Osteoblast (primary cell): ENCODE data around the gene MAP3K2. TPM values are rescaled to one million over a fixed set of nuclear protein-coding genes. Genes with fewer than 3 reads are reported as not detected.
A peak's percentile ranks its signal among the peaks of the same experiment; 100 is the strongest.

Experiments
- DNase-seq: peaks from one replicate; pipeline ENCODE4 v3.0.0; 2011; ENCODE audit warnings: low spot score, mixed read lengths; ENCODE audit not compliant: insufficient read length; ENCODE audit errors: missing footprints
- H2AFZ ChIP-seq: 2 replicates; pipeline ENCODE4 v1.6.0; 2011; ENCODE audit warnings: mild to moderate bottlenecking, low read length
- H3K27ac ChIP-seq: 2 replicates; pipeline ENCODE4 v1.5.1; 2011; ENCODE audit warnings: mild to moderate bottlenecking, low read depth, low read length, moderate library complexity
- H3K27me3 ChIP-seq: 2 replicates; pipeline ENCODE4 v1.6.0; 2012; ENCODE audit warnings: mild to moderate bottlenecking, control low read depth, inconsistent platforms, low read length, moderate library complexity; ENCODE audit not compliant: insufficient read depth
- H3K36me3 ChIP-seq: 2 replicates; pipeline ENCODE4 v1.5.1; 2011; ENCODE audit warnings: mild to moderate bottlenecking, low read length, control low read depth, moderate library complexity; ENCODE audit not compliant: insufficient read depth
- H3K4me1 ChIP-seq: 2 replicates; pipeline ENCODE4 v1.5.1; 2011; ENCODE audit warnings: mild to moderate bottlenecking, low read length, control low read depth, moderate library complexity; ENCODE audit not compliant: insufficient read depth
- H3K4me2 ChIP-seq: 2 replicates; pipeline ENCODE4 v1.6.0; 2011; ENCODE audit warnings: mild to moderate bottlenecking, low read length; ENCODE audit not compliant: insufficient read depth
- H3K4me3 ChIP-seq: fragments of 200-600 bp; sonication (generic); 3 replicates; pipeline ENCODE4 v1.5.1; 2012; ENCODE audit warnings: mild to moderate bottlenecking, low read length, inconsistent platforms; ENCODE audit not compliant: insufficient read depth
- H3K79me2 ChIP-seq: 2 replicates; pipeline ENCODE4 v1.6.0; 2012; ENCODE audit warnings: mild to moderate bottlenecking, low read length, control low read depth, inconsistent platforms; ENCODE audit not compliant: insufficient read depth
- H3K9me3 ChIP-seq: 2 replicates; pipeline ENCODE4 v1.5.1; 2011; ENCODE audit warnings: low read depth, low read length, control low read depth
- H4K20me1 ChIP-seq: 2 replicates; pipeline ENCODE4 v1.6.0; 2012; ENCODE audit warnings: mild to moderate bottlenecking, low read length, control low read depth; ENCODE audit not compliant: insufficient read depth
- CTCF ChIP-seq: IDR thresholded peaks from 2 replicates; pipeline ENCODE4 v1.5.1; 2011; ENCODE audit warnings: mild to moderate bottlenecking, low read depth, low read length, moderate library complexity; ENCODE audit errors: extremely low read depth
- total RNA-seq: library from RNA; depleted of rRNA; stranded (reverse); fragments of >200 nt; gene quantifications from 2 replicates; pipeline ENCODE4 v1.2.3, GENCODE V29; 2012

Gene MAP3K2
- total RNA-seq, 1 donor = 64.1 TPM

- peak; percentile 79 for DNase-seq
- H3K27ac ChIP-seq = no peak overlapping the region
- H3K9me3 ChIP-seq = no peaks in the 10 kb centered on the region
- H3K79me2 ChIP-seq = no peaks in the 10 kb centered on the region
- no peak overlapping the region for H3K4me3 ChIP-seq
- H3K36me3 ChIP-seq = no peaks in the 10 kb centered on the region
- no peaks in the 10 kb centered on the region for H3K4me1 ChIP-seq
- H3K27me3 ChIP-seq = peaks cover 22% of the 10 kb centered on the region
- H2AFZ ChIP-seq = no peak overlapping the region
- no peak for TF ChIP-seq CTCF
- no peaks in the 10 kb centered on the region for H4K20me1 ChIP-seq
- no peak overlapping the region for H3K4me2 ChIP-seq
Measured at GRCh38 chr2:127424598-127425520, 37.1 kb upstream of the MAP3K2 start.

- Histone ChIP-seq H3K79me2 (no peaks in the 10 kb centered on the region), H2AFZ (no peak overlapping the region), H3K4me2 (peak overlapping the region; percentile 60), H3K36me3 (no peaks in the 10 kb centered on the region), H4K20me1 (no peaks in the 10 kb centered on the region), H3K4me3 (no peak overlapping the region), H3K27me3 (peaks cover 22% of the 10 kb centered on the region), H3K9me3 (no peaks in the 10 kb centered on the region), H3K27ac (no peak overlapping the region), H3K4me1 (peaks cover 4% of the 10 kb centered on the region)
- peak; percentile 85 for DNase-seq
- TF ChIP-seq CTCF = no peak
Measured at GRCh38 chr2:127423880-127424279, 36.1 kb upstream of the MAP3K2 start.

- no peaks in the 10 kb centered on the region for H3K9me3 ChIP-seq
- H3K27me3 ChIP-seq = peaks cover 22% of the 10 kb centered on the region
- DNase-seq = peak; percentile 83
- H3K4me3 ChIP-seq = peak overlapping the region; percentile 55
- no peaks in the 10 kb centered on the region for H3K79me2 ChIP-seq
- TF ChIP-seq CTCF = no peak
- no peaks in the 10 kb centered on the region for H4K20me1 ChIP-seq
- no peak overlapping the region for H2AFZ ChIP-seq
- peaks cover 4% of the 10 kb centered on the region for H3K4me1 ChIP-seq
- H3K27ac ChIP-seq = no peak overlapping the region
- H3K4me2 ChIP-seq = peak overlapping the region; percentile 60
- H3K36me3 ChIP-seq = no peaks in the 10 kb centered on the region
Measured at GRCh38 chr2:127423478-127423843, 35.7 kb upstream of the MAP3K2 start.
